ENCODE data around the gene IQSEC1. TPM values are rescaled to one million over a fixed set of nuclear protein-coding genes. Genes with fewer than 3 reads are reported as not detected.
A peak's percentile ranks its signal among the peaks of the same experiment; 100 is the strongest.

IQSEC1 gene
- total and polyA plus RNA-seq, 2 experiments from 2014 or later: 17.8 to 51.7 TPM

DNA sequence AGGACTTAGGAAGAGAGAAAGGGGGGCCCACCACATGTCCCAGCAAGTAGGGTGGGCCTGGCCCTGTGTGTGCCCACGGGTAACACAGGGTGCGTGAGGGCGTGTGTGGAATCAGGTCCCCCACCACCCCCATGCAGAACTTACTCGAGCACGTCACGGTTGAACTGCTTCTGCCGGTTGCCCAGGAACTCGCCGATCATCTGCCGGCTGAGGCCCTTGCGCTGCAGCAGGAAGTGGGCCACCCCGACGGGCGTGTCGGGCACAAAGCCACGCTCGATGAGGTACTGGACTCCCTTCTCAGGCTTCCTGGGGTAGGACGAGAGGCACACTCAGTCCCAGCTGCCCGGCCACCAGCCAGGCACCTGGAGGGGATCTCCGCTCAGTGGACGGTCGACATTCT lies 148.8 kb downstream of the IQSEC1 start:
- Histone ChIP-seq H3K4me1 (ENCODE audit: low read depth) (peaks cover 12% of the 10 kb centered on the region), H3K27me3 (no peaks in the 10 kb centered on the region), H3K4me3 (no peak overlapping the region), H3K9me3 (ENCODE audit: low read depth) (no peaks in the 10 kb centered on the region), H3K27ac (no peak overlapping the region), H3K36me3 (peaks cover 8% of the 10 kb centered on the region)
- no peak for DNase-seq (ENCODE audit: low read depth in 1 of 2, low spot score in 1 of 2)
- TF ChIP-seq, protein P1, sequence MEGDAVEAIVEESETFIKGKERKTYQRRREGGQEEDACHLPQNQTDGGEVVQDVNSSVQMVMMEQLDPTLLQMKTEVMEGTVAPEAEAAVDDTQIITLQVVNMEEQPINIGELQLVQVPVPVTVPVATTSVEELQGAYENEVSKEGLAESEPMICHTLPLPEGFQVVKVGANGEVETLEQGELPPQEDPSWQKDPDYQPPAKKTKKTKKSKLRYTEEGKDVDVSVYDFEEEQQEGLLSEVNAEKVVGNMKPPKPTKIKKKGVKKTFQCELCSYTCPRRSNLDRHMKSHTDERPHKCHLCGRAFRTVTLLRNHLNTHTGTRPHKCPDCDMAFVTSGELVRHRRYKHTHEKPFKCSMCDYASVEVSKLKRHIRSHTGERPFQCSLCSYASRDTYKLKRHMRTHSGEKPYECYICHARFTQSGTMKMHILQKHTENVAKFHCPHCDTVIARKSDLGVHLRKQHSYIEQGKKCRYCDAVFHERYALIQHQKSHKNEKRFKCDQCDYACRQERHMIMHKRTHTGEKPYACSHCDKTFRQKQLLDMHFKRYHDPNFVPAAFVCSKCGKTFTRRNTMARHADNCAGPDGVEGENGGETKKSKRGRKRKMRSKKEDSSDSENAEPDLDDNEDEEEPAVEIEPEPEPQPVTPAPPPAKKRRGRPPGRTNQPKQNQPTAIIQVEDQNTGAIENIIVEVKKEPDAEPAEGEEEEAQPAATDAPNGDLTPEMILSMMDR (IDR thresholded peaks at IDR 0.05; ENCODE audit: low read depth, low read length): no peak

DNA sequence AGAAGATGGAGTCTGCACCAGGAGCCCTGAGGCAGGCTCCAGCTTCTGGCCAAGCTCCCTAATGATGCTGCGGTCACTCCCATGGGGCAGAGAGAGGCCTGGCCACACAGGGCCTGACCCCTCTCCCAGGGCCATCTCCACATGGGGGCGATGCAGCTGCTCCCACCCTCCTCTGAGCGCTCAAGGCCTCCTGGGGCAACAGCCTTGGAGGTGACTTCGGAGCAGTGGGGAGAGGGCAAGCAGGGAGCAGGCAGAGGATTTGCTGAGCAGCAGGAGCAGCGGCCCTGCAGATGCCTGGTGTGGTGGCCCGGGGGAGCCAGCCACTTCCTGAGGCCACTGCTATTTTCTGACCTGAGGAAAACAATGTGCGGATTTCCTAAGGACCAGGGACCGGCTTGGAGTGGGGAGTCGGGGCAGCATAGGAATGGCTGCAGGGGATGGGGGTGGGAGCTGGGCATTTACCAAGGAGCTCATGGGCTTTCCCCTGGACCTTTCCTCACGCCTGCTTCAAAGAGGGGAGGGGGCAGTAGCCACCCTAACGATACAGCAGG lies 150.3 kb downstream of the IQSEC1 start:
- TF ChIP-seq, protein P1 (IDR thresholded peaks at IDR 0.05; ENCODE audit: low read depth, low read length): no peak
- Histone ChIP-seq H3K9me3 (ENCODE audit: low read depth) (no peaks in the 10 kb centered on the region), H3K4me1 (ENCODE audit: low read depth) (peaks cover 12% of the 10 kb centered on the region), H3K27ac (no peak overlapping the region), H3K4me3 (no peak overlapping the region), H3K36me3 (peaks cover 8% of the 10 kb centered on the region), H3K27me3 (no peaks in the 10 kb centered on the region)
- DNase-seq (ENCODE audit: low read depth in 1 of 2, low spot score in 1 of 2): no peak

DNA sequence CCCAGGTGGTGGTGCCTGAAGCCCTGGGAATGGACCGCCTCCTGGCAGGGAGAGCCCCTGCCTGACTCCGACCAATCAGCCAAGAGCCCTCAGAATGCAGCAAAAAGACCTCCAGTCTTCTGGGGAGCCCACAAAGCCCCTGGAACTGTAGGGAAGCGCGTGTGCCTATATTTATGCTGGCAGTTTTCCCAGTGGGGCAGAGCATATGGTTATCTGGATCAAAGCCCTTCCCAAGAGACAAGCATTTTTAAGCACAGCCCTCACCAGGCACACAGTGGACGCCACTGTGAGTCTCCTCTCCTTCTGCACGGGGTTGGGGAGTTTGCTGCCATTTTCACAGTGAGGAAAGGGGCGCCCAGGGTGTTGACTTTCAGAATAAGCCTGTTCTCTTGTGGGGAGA lies 150.9 kb downstream of the IQSEC1 start:
- TF ChIP-seq, protein P1 (IDR thresholded peaks at IDR 0.05; ENCODE audit: low read depth, low read length): no peak
- Histone ChIP-seq H3K4me3 (no peak overlapping the region), H3K4me1 (ENCODE audit: low read depth) (peaks cover 12% of the 10 kb centered on the region), H3K27ac (peak overlapping the region; percentile 58), H3K9me3 (ENCODE audit: low read depth) (no peaks in the 10 kb centered on the region), H3K27me3 (no peaks in the 10 kb centered on the region), H3K36me3 (peaks cover 10% of the 10 kb centered on the region)
- peak; percentile 22 to 31 for DNase-seq (ENCODE audit: low read depth in 1 of 2, low spot score in 1 of 2)

DNA sequence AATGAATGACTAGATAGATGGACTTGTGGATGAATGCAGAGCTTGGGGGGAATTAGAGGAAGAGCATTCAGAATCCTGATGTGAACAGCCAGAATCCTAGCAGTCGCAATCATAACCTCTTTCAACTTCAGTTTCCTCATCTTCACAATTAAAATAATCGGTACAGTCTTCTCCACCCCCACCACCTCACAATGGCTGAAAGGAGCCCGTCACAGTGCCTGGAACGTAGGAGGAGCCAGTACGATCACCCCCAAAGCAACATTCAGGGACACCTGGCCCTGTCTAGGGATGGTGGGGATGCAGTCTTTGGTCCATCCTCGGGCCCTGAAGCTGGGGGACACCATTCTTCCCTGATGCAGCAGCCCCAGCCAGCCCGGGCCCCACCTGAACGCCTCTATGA lies 151.5 kb downstream of the IQSEC1 start:
- peaks cover 11% of the 10 kb centered on the region for H3K36me3 ChIP-seq
- H3K9me3 ChIP-seq (ENCODE audit: low read depth): no peaks in the 10 kb centered on the region
- TF ChIP-seq, protein P1 (IDR thresholded peaks at IDR 0.05; ENCODE audit: low read depth, low read length): no peak
- no peak overlapping the region for H3K4me3 ChIP-seq
- H3K27me3 ChIP-seq: no peaks in the 10 kb centered on the region
- DNase-seq (ENCODE audit: low read depth in 1 of 2, low spot score in 1 of 2): no peak
- peak overlapping the region; percentile 58 for H3K27ac ChIP-seq
- H3K4me1 ChIP-seq (ENCODE audit: low read depth): peaks cover 7% of the 10 kb centered on the region

DNA sequence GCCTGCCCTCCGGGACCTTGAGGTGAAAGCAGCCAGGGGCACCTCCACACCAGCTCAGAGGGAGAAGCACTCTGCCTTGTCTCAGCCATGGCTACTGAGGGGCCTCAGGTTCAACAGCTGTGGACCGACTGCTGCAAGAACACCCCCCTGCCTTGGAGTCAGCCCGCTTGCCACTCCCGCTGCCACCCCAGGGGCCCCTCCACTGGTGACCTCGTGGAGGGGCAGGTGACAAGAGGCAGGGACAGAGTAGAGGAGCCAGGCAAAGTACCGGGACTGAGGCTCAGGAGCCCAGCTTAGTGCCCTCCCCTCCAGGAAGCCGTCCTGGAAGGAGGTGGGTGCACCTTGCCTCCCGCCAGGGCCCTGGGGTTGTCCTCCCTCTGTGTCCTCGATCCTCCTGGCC lies 152.3 kb downstream of the IQSEC1 start:
- TF ChIP-seq, protein P1 (IDR thresholded peaks at IDR 0.05; ENCODE audit: low read depth, low read length): no peak

More for the DNA sequence above, 152.3 kb downstream of the IQSEC1 start:
- Histone ChIP-seq H3K9me3 (ENCODE audit: low read depth) (no peaks in the 10 kb centered on the region), H3K27ac (no peak overlapping the region), H3K4me3 (no peak overlapping the region), H3K4me1 (ENCODE audit: low read depth) (no peaks in the 10 kb centered on the region), H3K27me3 (no peaks in the 10 kb centered on the region), H3K36me3 (peaks cover 11% of the 10 kb centered on the region)
- no peak for DNase-seq (ENCODE audit: low read depth in 1 of 2, low spot score in 1 of 2)
